H1 (cell line): ENCODE measurements around the gene IGFBP6. TPM values are rescaled to one million over a fixed set of nuclear protein-coding genes. Genes with fewer than 3 reads are reported as not detected.

Source experiments
- CTCF ChIA-PET: fragments of 300-600 bp; sonication (Branson Sonifier 250); formaldehyde crosslinking; loops from one replicate; lab custom pipeline; 2021; ENCODE audit not compliant: partially characterized antibody; lab: Charles Lee
- POLR2A ChIA-PET: fragments of 300-600 bp; sonication (Branson Sonifier 250); formaldehyde crosslinking; loops from one replicate; lab custom pipeline; 2021; ENCODE audit warnings: inconsistent platforms; ENCODE audit not compliant: partially characterized antibody; lab: Charles Lee
- DNase-seq, 2 experiments: peaks; one replicate each; pipeline versions ENCODE4 v3.0.0 to v3.0.0-alpha.2; 2010 to 2022; ENCODE audit warnings: low spot score in 2 of 2, low read depth in 1 of 2, mixed read lengths in 1 of 2
- FAIRE-seq: peaks from 2 replicates; lab custom pipeline; 2011; peaks lifted over from hg19 to GRCh38; lab: Jason Lieb, UNC
- H2AFZ ChIP-seq: 2 replicates; pipeline ENCODE4 v1.8.1; 2012; ENCODE audit warnings: low read length, inconsistent platforms
- H2AK5ac ChIP-seq: 2 replicates; pipeline ENCODE4 v1.6.1; 2013; ENCODE audit warnings: low read depth, low read length
- H2BK120ac ChIP-seq: replicated peaks from 2 replicates; pipeline ENCODE3; 2013; ENCODE audit warnings: low read depth, low read length, inconsistent platforms
- H2BK12ac ChIP-seq: 2 replicates; pipeline ENCODE4 v1.6.1; 2013; ENCODE audit warnings: low read depth, low read length
- H2BK15ac ChIP-seq: 2 replicates; pipeline ENCODE4 v1.6.1; 2013; ENCODE audit warnings: low read length
- H2BK20ac ChIP-seq: 2 replicates; pipeline ENCODE4 v1.6.1; 2013; ENCODE audit warnings: low read length
- H2BK5ac ChIP-seq: 2 replicates; pipeline ENCODE4 v1.6.1; 2013; ENCODE audit warnings: low read depth, low read length
- H3K14ac ChIP-seq: 2 replicates; pipeline ENCODE4 v1.6.1; 2013; ENCODE audit warnings: inconsistent platforms; ENCODE audit not compliant: insufficient read length
- H3K18ac ChIP-seq: 2 replicates; pipeline ENCODE4 v1.6.1; 2013; ENCODE audit warnings: low read length; ENCODE audit errors: extremely low read depth
- H3K23ac ChIP-seq: 2 replicates; pipeline ENCODE4 v1.6.1; 2013; ENCODE audit warnings: inconsistent platforms; ENCODE audit not compliant: insufficient read length
- H3K23me2 ChIP-seq: 2 replicates; pipeline ENCODE4 v1.6.1; 2013; ENCODE audit warnings: low read depth, low read length
- H3K27ac ChIP-seq: 2 replicates; pipeline ENCODE4 v1.6.1; 2011; ENCODE audit warnings: low read depth, low read length, inconsistent platforms
- H3K27me3 ChIP-seq, 4 experiments: replicated peaks in 1 of 4; 1 replicate in 1 of 4; 2 replicates in 3 of 4; pipeline versions ENCODE4 v1.6.1 to v1.8.1; 2011 to 2013; ENCODE audit warnings: low read length in 3 of 4, mild to moderate bottlenecking in 3 of 4, inconsistent platforms in 2 of 4, mixed read lengths in 2 of 4, moderate library complexity in 1 of 4; ENCODE audit not compliant: control insufficient read depth in 3 of 4, insufficient read depth in 3 of 4; ENCODE audit errors: extremely low read depth in 1 of 4
- H3K36me3 ChIP-seq, 4 experiments: 2 replicates each; pipeline versions ENCODE4 v1.6.1 to v1.8.1; 2011 to 2013; ENCODE audit warnings: mild to moderate bottlenecking in 4 of 4, low read length in 3 of 4, moderate library complexity in 2 of 4, control low read depth in 1 of 4, inconsistent platforms in 1 of 4; ENCODE audit not compliant: insufficient read depth in 4 of 4, control insufficient read depth in 2 of 4
- H3K4ac ChIP-seq: replicated peaks from 2 replicates; pipeline ENCODE3; 2013; ENCODE audit warnings: low read length, low read depth, mixed read lengths, inconsistent platforms; ENCODE audit not compliant: insufficient read length
- H3K4me1 ChIP-seq, 4 experiments: replicated peaks in 1 of 4; 1 replicate in 1 of 4; 2 replicates in 3 of 4; pipeline versions ENCODE4 v1.6.1 to v1.8.1; 2011 to 2013; ENCODE audit warnings: low read length in 3 of 4, inconsistent platforms in 2 of 4, mixed read lengths in 1 of 4; ENCODE audit not compliant: insufficient read depth in 4 of 4, control insufficient read depth in 3 of 4
- H3K4me2 ChIP-seq, 2 experiments: 2 replicates each; pipeline versions ENCODE4 v1.6.1 to v1.8.1; 2011 to 2013; ENCODE audit warnings: low read depth in 2 of 2, low read length in 2 of 2, control low read depth in 1 of 2, inconsistent platforms in 1 of 2, mild to moderate bottlenecking in 1 of 2; ENCODE audit not compliant: insufficient read depth in 1 of 2
- H3K4me3 ChIP-seq, 4 experiments: fragments of 200-600, 300-600 bp in 1 of 4; sonication (generic), shearing (Covaris generic), sonication (Bioruptor Twin) in 1 of 4; 2 replicates each; pipeline versions ENCODE4 v1.5.1 to v1.8.1; 2011 to 2016; ENCODE audit warnings: low read length in 4 of 4, low read depth in 3 of 4, control low read depth in 2 of 4, inconsistent platforms in 2 of 4, mild to moderate bottlenecking in 2 of 4, mixed read lengths in 1 of 4, moderate library complexity in 1 of 4; ENCODE audit not compliant: insufficient read depth in 2 of 4; ENCODE audit errors: extremely low read depth in 1 of 4
- H3K56ac ChIP-seq: replicated peaks from 2 replicates; pipeline ENCODE3; 2013; ENCODE audit warnings: low read depth, mild to moderate bottlenecking, mixed read lengths, low read length, inconsistent platforms; ENCODE audit not compliant: insufficient read length
- H3K79me1 ChIP-seq: 2 replicates; pipeline ENCODE4 v1.6.1; 2013; ENCODE audit warnings: low read depth, low read length, control low read depth
- H3K79me2 ChIP-seq, 2 experiments: 2 replicates each; pipeline versions ENCODE4 v1.6.1 to v1.8.1; 2012 to 2013; ENCODE audit warnings: low read length in 2 of 2, mild to moderate bottlenecking in 2 of 2, inconsistent platforms in 1 of 2; ENCODE audit not compliant: insufficient read depth in 2 of 2, control insufficient read depth in 1 of 2
- H3K9ac ChIP-seq, 4 experiments: replicated peaks in 1 of 4; 1 replicate in 1 of 4; 2 replicates in 3 of 4; pipeline versions ENCODE4 v1.6.1 to v1.8.1; 2011 to 2013; ENCODE audit warnings: low read depth in 3 of 4, low read length in 3 of 4, control low read depth in 2 of 4, mild to moderate bottlenecking in 2 of 4, moderate library complexity in 2 of 4, inconsistent platforms in 1 of 4; ENCODE audit errors: extremely low read depth in 1 of 4
- H3K9me3 ChIP-seq, 2 experiments: 2 replicates each; pipeline versions ENCODE4 v1.6.1 to v1.8.1; 2012 to 2013; ENCODE audit warnings: mild to moderate bottlenecking in 2 of 2, moderate library complexity in 2 of 2, control low read depth in 1 of 2, inconsistent platforms in 1 of 2, low read depth in 1 of 2, low read length in 1 of 2, mixed read lengths in 1 of 2; ENCODE audit not compliant: insufficient read depth in 2 of 2
- H4K20me1 ChIP-seq, 2 experiments: replicated peaks in 1 of 2; 2 replicates each; pipeline versions ENCODE3 to v1.8.1; 2011 to 2013; ENCODE audit warnings: inconsistent platforms in 2 of 2, low read length in 2 of 2, mild to moderate bottlenecking in 1 of 2; ENCODE audit not compliant: insufficient read depth in 2 of 2, control insufficient read depth in 1 of 2
- H4K5ac ChIP-seq: 2 replicates; pipeline ENCODE4 v1.6.1; 2013; ENCODE audit warnings: low read length, low read depth, mixed read lengths, inconsistent platforms; ENCODE audit not compliant: insufficient read length
- H4K8ac ChIP-seq: 2 replicates; pipeline ENCODE4 v1.8.0; 2013; ENCODE audit warnings: mild to moderate bottlenecking, moderate library complexity, low read length, inconsistent platforms; ENCODE audit not compliant: insufficient read depth; ENCODE audit errors: extremely low read depth
- H4K91ac ChIP-seq: replicated peaks from 2 replicates; pipeline ENCODE3; 2013; ENCODE audit warnings: low read length, mixed read lengths, inconsistent platforms; ENCODE audit not compliant: insufficient read length
- CEBPB ChIP-seq: IDR thresholded peaks from 2 replicates; pipeline ENCODE4 v1.6.1; 2012; ENCODE audit warnings: low read depth, low read length
- CHD2 ChIP-seq: IDR thresholded peaks from 2 replicates; pipeline ENCODE4 v1.6.1; 2012; ENCODE audit warnings: low read length, improper control_type of control experiment
- CTCF ChIP-seq, 3 experiments: IDR thresholded peaks; 1 replicate in 2 of 3; 2 replicates in 1 of 3; pipeline versions ENCODE4 v1.5.1 to v1.6.1; 2011; ENCODE audit warnings: low read length in 3 of 3, mild to moderate bottlenecking in 3 of 3, inconsistent platforms in 2 of 3, low read depth in 1 of 3, moderate library complexity in 1 of 3; ENCODE audit not compliant: insufficient read depth in 1 of 3; ENCODE audit errors: control extremely low read depth in 1 of 3
- GTF2F1 ChIP-seq: IDR thresholded peaks from 2 replicates; pipeline ENCODE4 v1.6.1; 2012; ENCODE audit warnings: low read depth, low read length, improper control_type of control experiment, borderline replicate concordance
- JUND ChIP-seq: IDR thresholded peaks from 2 replicates; pipeline ENCODE4 v1.6.1; 2011; ENCODE audit warnings: mild to moderate bottlenecking, improper control_type of control experiment, low read length
- POU5F1 ChIP-seq: IDR thresholded peaks from 2 replicates; pipeline ENCODE4 v1.6.1; 2011; ENCODE audit warnings: low read depth, mild to moderate bottlenecking, low read length, moderate library complexity
- RXRA ChIP-seq: IDR thresholded peaks from 2 replicates; pipeline ENCODE4 v1.6.1; 2011; ENCODE audit warnings: low read depth, mild to moderate bottlenecking, low read length, moderate library complexity; ENCODE audit not compliant: insufficient read depth
- SP1 ChIP-seq: IDR thresholded peaks from 2 replicates; pipeline ENCODE4 v1.6.1; 2011; ENCODE audit warnings: low read depth, low read length
- TCF12 ChIP-seq: IDR thresholded peaks from 2 replicates; pipeline ENCODE4 v1.6.1; 2011; ENCODE audit warnings: low read depth, mild to moderate bottlenecking, low read length
- WGBS, 2 experiments: shearing (Covaris generic) in 1 of 2; methylation state at CpG; one replicate each; pipeline versions ENCODE4 v1.1.6 to v1.1.7; 2013 to 2015; ENCODE audit warnings: low lambda C conversion rate in 2 of 2, mixed read lengths in 2 of 2, inconsistent platforms in 1 of 2, low coverage in 1 of 2, missing lambda C conversion rate in 1 of 2; ENCODE audit not compliant: insufficient replicate concordance in 2 of 2, insufficient coverage in 1 of 2, insufficient read length in 1 of 2; ENCODE audit errors: extremely low coverage in 1 of 2, missing lambda C conversion rate in 1 of 2; 5-methylcytosine and 5-hydroxymethylcytosine counted together
- polyA plus RNA-seq, 7 experiments: library from polyadenylated mRNA; depleted of rRNA in 3 of 7; stranded (reverse) in 5 of 7; unstranded in 2 of 7; fragments of >200 nt in 5 of 7; fragments of 200-250 nt in 2 of 7; gene quantifications; 1 replicate in 5 of 7; 2 replicates in 1 of 7; 4 replicates in 1 of 7; pipeline versions ENCODE4 v1.2.1 to v1.2.3, GENCODE V29; 2011 to 2013; ENCODE audit warnings: missing spikeins in 2 of 7, mixed read lengths in 2 of 7
- total RNA-seq: library from RNA; stranded (reverse); fragmentation: NEBNext Ultra II Directional; extraction: Animal tissue kit (Norgen Biotek cat#: 25700); gene quantifications from 2 replicates; pipeline ENCODE4 v1.2.1, GENCODE V29; 2021

The IGFBP6 gene
- total and polyA plus RNA-seq, 2 of the 8 experiments (the other 6 are each of a cell fraction or from before 2014, with no cell fraction given) = 13.7 to 14.7 TPM

- no peak overlapping the region for H3K27ac ChIP-seq
- no peaks in the 10 kb centered on the region for H3K79me1 ChIP-seq
- no peak overlapping the region for H4K8ac ChIP-seq
- H4K20me1 ChIP-seq = peaks cover 0 to 5% of the 10 kb centered on the region in 2 experiments
- no peaks in the 10 kb centered on the region for H3K23me2 ChIP-seq
- H3K4me1 ChIP-seq = peaks cover 4 to 23% (median 6%) of the 10 kb centered on the region in 4 experiments
- H2AK5ac ChIP-seq = no peak overlapping the region
- 59% methylated on average over 22 of the region's 24 CpGs; no CpG with 5 or more reads in 1 of the 2 experiments for WGBS, 2 experiments
- ChIA-PET CTCF (interaction anchor here (0.5 to 22.4 kb wide), 41 partner anchors 14 to 512 kb away, joined by 3 to 531 read pairs (median 4); partner anchors contain the start of genes CSAD, ESPL1, IGFBP6 and ITGB7), POLR2A (interaction anchor here (0.6 to 2.8 kb wide), 18 partner anchors 8 to 303 kb away, joined by 3 to 16 read pairs (median 3); partner anchors contain the start of genes IGFBP6 and SPRYD3)
- peak; percentile 85 for FAIRE-seq
- peaks cover 0 to 2% (median 0%) of the 10 kb centered on the region in 4 experiments; a peak in 2 of 7 replicates for H3K27me3 ChIP-seq
- H3K18ac ChIP-seq = no peak overlapping the region
- H3K4ac ChIP-seq = no peak overlapping the region
- no peak overlapping the region for H3K56ac ChIP-seq
- no peak overlapping the region for H3K4me3 ChIP-seq
- H2BK120ac ChIP-seq = no peak overlapping the region
- no peak overlapping the region for H2AFZ ChIP-seq
- H3K4me2 ChIP-seq = no peak overlapping the region
- H2BK12ac ChIP-seq = no peak overlapping the region
- H2BK20ac ChIP-seq = no peak overlapping the region
- H3K23ac ChIP-seq = no peak overlapping the region
- H3K14ac ChIP-seq = no peak overlapping the region
- no peak overlapping the region for H4K91ac ChIP-seq
- DNase-seq = peak in 1 of 2 experiments; percentile 93
- H3K9ac ChIP-seq = no peak overlapping the region
- no peaks in the 10 kb centered on the region for H3K9me3 ChIP-seq
- H3K79me2 ChIP-seq = no peaks in the 10 kb centered on the region
- no peak overlapping the region for H4K5ac ChIP-seq
- H2BK5ac ChIP-seq = no peak overlapping the region
- H2BK15ac ChIP-seq = no peak overlapping the region
- H3K36me3 ChIP-seq = no peaks in the 10 kb centered on the region
- no peak for TF ChIP-seq TCF12
- no peak for TF ChIP-seq JUND
- peak; percentile 21; the same call in 1 of the 2 replicates for TF ChIP-seq CEBPB
- TF ChIP-seq CTCF (IDR thresholded peaks at IDR 0.05; ENCODE audit: control extremely low read depth in 1 of 3, insufficient read depth in 1 of 3, low read depth in 1 of 3, low read length in 3 of 3) = peak in 2 of 3 experiments; percentile 94 to 97; a peak in 3 of 4 replicates
- no peak for TF ChIP-seq SP1
- no peak for TF ChIP-seq RXRA
- no peak for TF ChIP-seq CHD2
- no peak for TF ChIP-seq GTF2F1
- no peak for TF ChIP-seq POU5F1
These were observed 31.2 kb upstream of the IGFBP6 start for GRCh38 chr12:53065975-53066931.
